SJCRH30 (cell line): ENCODE data around the gene DUSP7. TPM values are rescaled to one million over a fixed set of nuclear protein-coding genes. Genes with fewer than 3 reads are reported as not detected.
A peak's percentile ranks its signal among the peaks of the same experiment; 100 is the strongest.

Source experiments
- DNase-seq, 2 experiments: peaks; one replicate each; pipeline ENCODE4 v3.0.0-alpha.2; 2015 to 2020
- H3K27ac ChIP-seq: fragments of 250-450 bp; sonication (Bioruptor Pico); 2 replicates; pipeline ENCODE4 v1.5.1; 2020; ENCODE audit warnings: mild to moderate bottlenecking, moderate library complexity
- H3K27me3 ChIP-seq: fragments of 250-450 bp; sonication (Bioruptor Pico); 2 replicates; pipeline ENCODE4 v1.5.1; 2020; ENCODE audit warnings: mild to moderate bottlenecking, moderate library complexity
- H3K36me3 ChIP-seq: fragments of 250-450 bp; sonication (Bioruptor Pico); 2 replicates; pipeline ENCODE4 v1.5.1; 2020; ENCODE audit warnings: mild to moderate bottlenecking, moderate library complexity
- H3K4me1 ChIP-seq: fragments of 250-450 bp; sonication (Bioruptor Pico); 2 replicates; pipeline ENCODE4 v1.5.1; 2020; ENCODE audit warnings: mild to moderate bottlenecking, moderate library complexity
- H3K4me3 ChIP-seq: fragments of 250-450 bp; sonication (Bioruptor Pico); 2 replicates; pipeline ENCODE4 v1.5.1; 2020; ENCODE audit warnings: mild to moderate bottlenecking, moderate library complexity
- H3K9me3 ChIP-seq: fragments of 250-450 bp; sonication (Bioruptor Pico); replicated peaks from 2 replicates; pipeline ENCODE4 v1.5.1; 2020; ENCODE audit warnings: mild to moderate bottlenecking, moderate library complexity
- total RNA-seq: library from RNA; depleted of rRNA; stranded (reverse); fragments of >200 nt; shearing (Covaris generic); gene quantifications from 2 replicates; pipeline ENCODE4 v1.2.3, GENCODE V29; 2014

Gene DUSP7
- total RNA-seq, 1 experiment from 2014 or later = 9.1 TPM

GRCh38 chr3:52090131-52090932, 34.0 kb upstream of the DUSP7 start:
- H3K27me3 ChIP-seq = no peaks in the 10 kb centered on the region
- H3K4me1 ChIP-seq = peaks cover 76% of the 10 kb centered on the region
- DNase-seq = peak; percentile 84 to 87
- peak overlapping the region; percentile 95 for H3K27ac ChIP-seq
- H3K9me3 ChIP-seq = no peaks in the 10 kb centered on the region
- H3K36me3 ChIP-seq = no peaks in the 10 kb centered on the region
- H3K4me3 ChIP-seq = no peak overlapping the region

GRCh38 chr3:52089691-52090090, 33.3 kb upstream of the DUSP7 start:
- Histone ChIP-seq H3K9me3 (no peaks in the 10 kb centered on the region), H3K36me3 (no peaks in the 10 kb centered on the region), H3K4me1 (peaks cover 76% of the 10 kb centered on the region), H3K27me3 (no peaks in the 10 kb centered on the region), H3K27ac (peak overlapping the region; percentile 95), H3K4me3 (no peak overlapping the region)
- DNase-seq = no peak

GRCh38 chr3:52088445-52089367, 32.3 kb upstream of the DUSP7 start:
- no peak overlapping the region for H3K4me3 ChIP-seq
- peak; percentile 84 to 90 for DNase-seq
- no peaks in the 10 kb centered on the region for H3K36me3 ChIP-seq
- H3K4me1 ChIP-seq = peaks cover 70% of the 10 kb centered on the region
- peak overlapping the region; percentile 95 for H3K27ac ChIP-seq
- H3K9me3 ChIP-seq = no peaks in the 10 kb centered on the region
- H3K27me3 ChIP-seq = no peaks in the 10 kb centered on the region

- Histone ChIP-seq H3K27ac (no peak overlapping the region; the same call in 1 of the 2 replicates), H3K9me3 (no peaks in the 10 kb centered on the region), H3K4me1 (peaks cover 61% of the 10 kb centered on the region), H3K36me3 (no peaks in the 10 kb centered on the region), H3K27me3 (no peaks in the 10 kb centered on the region), H3K4me3 (no peak overlapping the region)
- no peak for DNase-seq
Observed at GRCh38 chr3:52087731-52088130, 31.4 kb upstream of the DUSP7 start.

GRCh38 chr3:52086976-52087663, 30.7 kb upstream of the DUSP7 start:
- Histone ChIP-seq H3K4me1 (peaks cover 54% of the 10 kb centered on the region), H3K27me3 (no peaks in the 10 kb centered on the region), H3K27ac (peak overlapping the region; percentile 5; the same call in 1 of the 2 replicates), H3K4me3 (no peak overlapping the region), H3K36me3 (no peaks in the 10 kb centered on the region), H3K9me3 (no peaks in the 10 kb centered on the region)
- DNase-seq = peak in 1 of 2 experiments; percentile 56

- Histone ChIP-seq H3K27me3 (no peaks in the 10 kb centered on the region), H3K4me1 (peaks cover 48% of the 10 kb centered on the region), H3K4me3 (no peak overlapping the region), H3K27ac (no peak overlapping the region), H3K9me3 (no peaks in the 10 kb centered on the region), H3K36me3 (no peaks in the 10 kb centered on the region)
- DNase-seq = no peak
Observed at GRCh38 chr3:52086461-52086860, 30.1 kb upstream of the DUSP7 start.

- DNase-seq = no peak
- peaks cover 41% of the 10 kb centered on the region for H3K4me1 ChIP-seq
- H3K27ac ChIP-seq = no peak overlapping the region
- no peaks in the 10 kb centered on the region for H3K27me3 ChIP-seq
- H3K9me3 ChIP-seq = no peaks in the 10 kb centered on the region
- H3K36me3 ChIP-seq = no peaks in the 10 kb centered on the region
- no peak overlapping the region for H3K4me3 ChIP-seq
Observed at GRCh38 chr3:52085681-52086282, 29.4 kb upstream of the DUSP7 start.

- Histone ChIP-seq H3K36me3 (no peaks in the 10 kb centered on the region), H3K4me1 (peaks cover 34% of the 10 kb centered on the region), H3K27ac (no peak overlapping the region), H3K9me3 (no peaks in the 10 kb centered on the region), H3K27me3 (no peaks in the 10 kb centered on the region), H3K4me3 (no peak overlapping the region)
- no peak for DNase-seq
Observed at GRCh38 chr3:52084954-52085680, 28.7 kb upstream of the DUSP7 start.

- peaks cover 27% of the 10 kb centered on the region for H3K4me1 ChIP-seq
- DNase-seq = no peak
- no peaks in the 10 kb centered on the region for H3K27me3 ChIP-seq
- H3K9me3 ChIP-seq = no peaks in the 10 kb centered on the region
- no peak overlapping the region for H3K27ac ChIP-seq
- no peak overlapping the region for H3K4me3 ChIP-seq
- H3K36me3 ChIP-seq = no peaks in the 10 kb centered on the region
Observed at GRCh38 chr3:52084216-52084945, 28.0 kb upstream of the DUSP7 start.

- H3K27me3 ChIP-seq = no peaks in the 10 kb centered on the region
- H3K4me1 ChIP-seq = peaks cover 19% of the 10 kb centered on the region
- no peaks in the 10 kb centered on the region for H3K9me3 ChIP-seq
- DNase-seq = no peak
- no peaks in the 10 kb centered on the region for H3K36me3 ChIP-seq
- no peak overlapping the region for H3K4me3 ChIP-seq
- no peak overlapping the region for H3K27ac ChIP-seq
Observed at GRCh38 chr3:52083556-52084087, 27.3 kb upstream of the DUSP7 start.

GRCh38 chr3:52082951-52083350, 26.6 kb upstream of the DUSP7 start:
- no peaks in the 10 kb centered on the region for H3K27me3 ChIP-seq
- no peak overlapping the region for H3K4me3 ChIP-seq
- H3K27ac ChIP-seq = no peak overlapping the region
- H3K4me1 ChIP-seq = peaks cover 13% of the 10 kb centered on the region
- no peaks in the 10 kb centered on the region for H3K9me3 ChIP-seq
- no peak for DNase-seq
- H3K36me3 ChIP-seq = no peaks in the 10 kb centered on the region

GRCh38 chr3:52080830-52081719, 24.7 kb upstream of the DUSP7 start:
- no peak for DNase-seq
- no peaks in the 10 kb centered on the region for H3K36me3 ChIP-seq
- no peaks in the 10 kb centered on the region for H3K9me3 ChIP-seq
- no peaks in the 10 kb centered on the region for H3K4me1 ChIP-seq
- no peaks in the 10 kb centered on the region for H3K27me3 ChIP-seq
- H3K27ac ChIP-seq = no peak overlapping the region
- no peak overlapping the region for H3K4me3 ChIP-seq
